IgD-negative memory B cell (primary cell): ENCODE results near the gene FBF1. TPM values are rescaled to one million over a fixed set of nuclear protein-coding genes. Genes with fewer than 3 reads are reported as not detected.
"Not testable (repeated sequence)": the region's sequence is repeated elsewhere in the genome, so short reads cannot be mapped to it uniquely, and the experiment has no call there.

Source experiments
- H3K27ac Mint-ChIP-seq, 3 donors: one replicate each; pipeline ENCODE4 v1.8.0; 2020 to 2022; ENCODE audit warnings: mild to moderate bottlenecking in 3 of 3, mixed read lengths in 3 of 3, moderate library complexity in 1 of 3
- H3K27me3 Mint-ChIP-seq: one replicate; pipeline ENCODE4 v1.8.0; 2021; ENCODE audit warnings: mixed read lengths
- H3K36me3 Mint-ChIP-seq: one replicate; pipeline ENCODE4 v1.8.0; 2020; ENCODE audit warnings: mild to moderate bottlenecking, mixed read lengths
- H3K4me1 Mint-ChIP-seq, 3 donors: one replicate each; pipeline ENCODE4 v1.8.0; 2020 to 2022; ENCODE audit warnings: mixed read lengths in 3 of 3, mild to moderate bottlenecking in 1 of 3
- H3K4me3 Mint-ChIP-seq, 4 donors: one replicate each; pipeline ENCODE4 v1.8.0; 2020 to 2022; ENCODE audit warnings: mild to moderate bottlenecking in 4 of 4, mixed read lengths in 4 of 4, moderate library complexity in 3 of 4
- H3K9me3 Mint-ChIP-seq, 3 donors: one replicate each; pipeline ENCODE4 v1.8.0; 2020 to 2021; ENCODE audit warnings: mixed read lengths in 3 of 3, mild to moderate bottlenecking in 1 of 3
- polyA plus RNA-seq: library from polyadenylated mRNA; unstranded; fragments of 300-500 nt; fragmentation: Illumina TruSeq; gene quantifications from one replicate; pipeline ENCODE4 v1.2.3, GENCODE V29; 2021

Gene FBF1
- polyA plus RNA-seq, 1 donor from 2014 or later, result 1.9 TPM

DNA sequence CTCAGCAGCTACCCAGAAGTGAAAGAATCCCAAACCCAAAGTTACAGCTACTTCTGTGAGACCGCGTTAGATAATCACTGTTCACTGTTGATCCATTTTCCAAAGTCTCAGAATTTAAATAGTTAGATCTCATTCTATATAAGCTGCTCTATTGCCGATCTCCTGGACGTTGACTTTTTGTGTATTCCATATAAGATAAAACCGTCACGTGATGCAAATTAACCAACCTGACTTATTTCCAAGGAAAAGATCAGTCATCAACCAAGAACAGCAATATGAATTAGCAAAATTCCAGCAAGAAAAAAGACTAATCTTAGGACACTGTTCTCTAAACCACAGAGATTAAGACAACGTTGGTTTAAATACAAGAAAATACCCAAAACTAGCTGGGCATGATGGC lies 29.8 kb upstream of the FBF1 start:
- peak overlapping the region in 1 of 3 donors; percentile 35 for H3K27ac Mint-ChIP-seq

GRCh38 chr17:75970011-75970523 lies 29.2 kb upstream of the FBF1 start:
- Mint-ChIP-seq H3K27ac (peak overlapping the region in 1 of 3 donors; percentile 63), H3K4me1 (peaks cover 9 to 20% (median 15%) of the 10 kb centered on the region in 3 donors), H3K4me3 (no peak overlapping the region), H3K27me3 (no peaks in the 10 kb centered on the region), H3K9me3 (no peaks in the 10 kb centered on the region), H3K36me3 (peaks cover 5% of the 10 kb centered on the region)

More for the DNA sequence above, 29.8 kb upstream of the FBF1 start:
- Mint-ChIP-seq H3K27me3 (no peaks in the 10 kb centered on the region), H3K36me3 (peaks cover 5% of the 10 kb centered on the region), H3K4me3 (no peak overlapping the region), H3K9me3 (no peaks in the 10 kb centered on the region), H3K4me1 (peaks cover 10 to 20% (median 15%) of the 10 kb centered on the region in 3 donors)

DNA sequence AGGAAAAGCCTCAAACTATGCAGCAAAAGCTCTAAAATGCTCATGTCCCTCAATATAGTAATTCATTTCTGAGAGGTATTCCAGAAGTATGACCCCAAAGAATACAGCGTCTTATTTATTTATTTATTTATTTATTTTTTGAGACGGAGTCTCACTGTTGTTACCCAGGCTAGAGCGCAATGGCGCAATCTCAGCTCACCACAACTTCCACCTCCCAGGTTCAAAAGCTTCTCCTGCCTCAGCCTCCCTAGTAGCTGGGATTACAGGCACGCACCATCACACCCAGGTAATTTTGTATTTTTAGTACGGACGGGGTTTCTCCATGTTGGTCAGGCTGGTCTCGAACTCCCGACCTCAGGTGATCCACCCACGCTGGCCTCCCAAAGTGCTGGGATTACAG lies 28.2 kb upstream of the FBF1 start:
- not testable (repeated sequence) for H3K36me3 Mint-ChIP-seq, H3K27ac Mint-ChIP-seq, H3K9me3 Mint-ChIP-seq, H3K4me3 Mint-ChIP-seq, H3K27me3 Mint-ChIP-seq
- H3K4me1 Mint-ChIP-seq, result peaks cover 10 to 20% (median 15%) of the 10 kb centered on the region in 3 donors

DNA sequence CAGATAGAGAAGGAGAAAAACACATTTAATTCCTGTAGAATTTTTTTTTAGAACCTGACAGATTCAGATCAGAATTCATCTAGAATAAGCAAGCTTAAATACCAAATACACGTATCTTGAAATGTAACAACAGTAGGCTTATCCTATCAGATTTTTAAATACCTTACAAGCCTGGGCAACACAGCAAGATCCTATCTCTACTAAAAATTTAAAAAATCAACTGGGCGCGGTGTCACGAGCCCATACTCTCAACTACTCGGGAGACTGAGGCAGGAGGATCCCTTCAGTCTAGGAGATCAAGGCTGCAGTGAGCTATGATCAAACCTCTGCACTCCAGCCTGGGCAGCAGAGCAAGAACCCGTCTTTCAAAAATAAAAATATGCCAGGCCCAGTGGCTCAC lies 24.6 kb upstream of the FBF1 start:
- Mint-ChIP-seq H3K36me3 (peaks cover 1% of the 10 kb centered on the region), H3K9me3 (no peaks in the 10 kb centered on the region), H3K4me3 (no peak overlapping the region), H3K4me1 (peaks cover 6 to 11% (median 6%) of the 10 kb centered on the region in 3 donors), H3K27ac (no peak overlapping the region), H3K27me3 (no peaks in the 10 kb centered on the region)

DNA sequence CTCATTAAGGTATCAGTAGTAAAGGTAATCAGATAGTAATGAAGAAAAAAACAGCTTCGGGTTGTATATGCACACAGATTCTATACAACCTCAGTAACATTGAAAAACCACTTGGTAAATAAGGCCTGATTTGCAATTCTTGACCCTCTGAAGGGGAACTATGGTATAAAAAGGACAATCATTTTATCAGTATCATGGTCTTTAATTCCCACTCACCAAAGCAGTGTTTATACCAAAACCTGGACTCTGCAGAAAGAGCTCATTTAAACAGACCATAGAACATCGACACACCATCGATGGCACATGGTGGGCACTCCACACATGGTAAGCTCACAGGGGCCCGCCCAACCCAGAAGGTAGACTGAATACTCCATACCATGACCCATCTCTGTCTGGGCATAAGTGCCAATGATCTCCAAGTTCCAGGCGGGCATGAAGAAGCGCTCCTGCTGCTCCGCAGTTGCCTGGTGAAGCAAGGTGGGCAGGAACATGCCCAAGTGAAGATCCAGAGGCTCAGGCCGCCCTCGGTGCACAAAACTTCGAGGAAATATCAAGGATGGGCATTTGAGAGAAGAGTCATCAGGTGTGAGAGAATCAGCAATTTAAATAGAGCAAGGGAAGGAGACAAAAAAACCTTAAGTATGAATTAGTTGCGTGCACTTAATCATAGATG lies 19.1 kb upstream of the FBF1 start:
- no peaks in the 10 kb centered on the region for H3K27me3 Mint-ChIP-seq
- no peak overlapping the region for H3K4me3 Mint-ChIP-seq
- H3K4me1 Mint-ChIP-seq, result peaks cover 0 to 3% (median 2%) of the 10 kb centered on the region in 3 donors
- H3K27ac Mint-ChIP-seq, result no peak overlapping the region
- H3K36me3 Mint-ChIP-seq, result no peaks in the 10 kb centered on the region
- H3K9me3 Mint-ChIP-seq, result no peaks in the 10 kb centered on the region

GRCh38 chr17:75959051-75959838 lies 18.4 kb upstream of the FBF1 start:
- H3K27ac Mint-ChIP-seq, result peak overlapping the region in 1 of 3 donors; percentile 75
- no peaks in the 10 kb centered on the region for H3K9me3 Mint-ChIP-seq
- no peaks in the 10 kb centered on the region for H3K27me3 Mint-ChIP-seq
- no peaks in the 10 kb centered on the region for H3K36me3 Mint-ChIP-seq
- H3K4me1 Mint-ChIP-seq, result peaks cover 0 to 3% (median 0%) of the 10 kb centered on the region in 3 donors
- no peak overlapping the region for H3K4me3 Mint-ChIP-seq

DNA sequence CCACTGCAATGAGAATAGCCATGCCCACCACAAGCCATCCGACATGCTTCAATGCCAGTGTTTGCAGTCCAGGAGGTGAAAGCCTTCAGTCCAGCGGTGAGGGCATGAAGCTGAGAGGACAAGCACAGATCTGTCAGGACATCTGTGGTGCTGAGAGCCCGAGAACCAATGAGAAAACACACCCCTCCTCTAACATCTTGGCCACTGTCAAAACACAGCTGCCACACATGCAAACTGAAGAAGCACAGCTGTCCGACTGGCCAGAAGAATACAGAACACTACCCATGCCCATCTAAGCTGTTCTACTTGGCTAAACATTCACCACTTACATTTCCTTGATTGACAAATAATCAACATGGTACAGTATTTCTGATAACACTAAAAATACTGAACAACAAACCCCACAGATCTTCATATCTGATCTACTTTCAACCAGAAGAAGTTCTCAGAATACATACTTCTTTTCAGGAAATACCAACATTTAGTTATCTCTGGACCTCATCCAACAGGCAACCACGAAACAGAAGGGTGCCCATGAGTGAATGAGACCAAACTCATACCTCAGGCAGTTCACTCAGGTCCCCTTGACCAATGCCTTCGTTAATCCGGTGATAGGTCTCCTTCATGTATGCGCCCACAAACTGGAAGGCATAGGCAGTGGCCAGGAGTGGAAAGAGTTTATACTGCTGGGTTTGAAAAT lies 10.2 kb upstream of the FBF1 start:
- Mint-ChIP-seq H3K27ac (no peak overlapping the region), H3K4me1 (no peaks in the 10 kb centered on the region), H3K27me3 (no peaks in the 10 kb centered on the region), H3K9me3 (no peaks in the 10 kb centered on the region), H3K36me3 (peaks cover 3% of the 10 kb centered on the region), H3K4me3 (no peak overlapping the region)

- H3K27me3 Mint-ChIP-seq, result no peaks in the 10 kb centered on the region
Measured at GRCh38 chr17:75950421-75950820, 9.6 kb upstream of the FBF1 start.

DNA sequence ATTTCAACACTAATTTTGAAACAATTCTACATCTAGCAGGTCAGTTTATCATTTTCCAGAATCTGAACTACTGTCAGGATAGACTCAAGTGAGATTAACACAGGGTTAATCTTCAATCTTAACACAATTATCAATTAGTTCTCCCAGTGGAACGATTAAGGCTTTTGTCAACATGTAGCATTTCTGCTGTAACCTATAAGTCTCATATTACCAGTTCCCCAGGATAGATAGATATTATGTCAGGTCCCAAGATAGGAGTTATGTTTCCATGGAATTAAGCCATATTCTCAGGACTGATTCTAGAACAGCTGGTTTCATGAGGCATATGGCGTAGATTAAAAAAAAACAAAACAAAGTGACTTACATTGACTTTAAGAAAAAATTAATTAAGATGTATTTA lies 4.4 kb upstream of the FBF1 start:
- H3K9me3 Mint-ChIP-seq, result no peaks in the 10 kb centered on the region
- H3K27me3 Mint-ChIP-seq, result no peaks in the 10 kb centered on the region
- no peak overlapping the region for H3K27ac Mint-ChIP-seq
- peaks cover 0 to 9% (median 6%) of the 10 kb centered on the region in 3 donors for H3K4me1 Mint-ChIP-seq
- H3K4me3 Mint-ChIP-seq, result no peak overlapping the region
- H3K36me3 Mint-ChIP-seq, result peaks cover 3% of the 10 kb centered on the region

More at GRCh38 chr17:75950421-75950820, 9.6 kb upstream of the FBF1 start:
- Mint-ChIP-seq H3K4me1 (no peaks in the 10 kb centered on the region), H3K9me3 (no peaks in the 10 kb centered on the region), H3K36me3 (peaks cover 3% of the 10 kb centered on the region), H3K4me3 (no peak overlapping the region), H3K27ac (no peak overlapping the region)

DNA sequence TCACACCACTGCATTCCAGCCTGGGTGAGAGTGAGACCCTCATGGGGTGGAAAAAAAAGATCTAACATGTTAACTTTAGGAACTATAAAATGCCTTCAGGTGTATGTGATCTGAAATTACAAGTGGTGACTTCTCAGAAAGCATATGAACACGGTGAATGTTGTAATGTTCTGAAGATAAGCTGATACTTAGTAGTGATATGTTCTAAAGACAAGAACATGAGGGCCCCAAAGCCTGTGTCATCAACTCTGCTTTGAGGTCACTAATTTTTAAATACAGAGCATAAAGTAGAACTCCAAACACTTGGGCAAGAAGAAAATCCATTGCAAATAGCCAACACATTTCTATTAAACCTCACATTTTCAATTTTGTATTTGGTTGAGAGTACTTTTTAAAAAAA lies 2.6 kb upstream of the FBF1 start:
- no peaks in the 10 kb centered on the region for H3K27me3 Mint-ChIP-seq
- H3K36me3 Mint-ChIP-seq, result no peaks in the 10 kb centered on the region
- H3K9me3 Mint-ChIP-seq, result no peaks in the 10 kb centered on the region
- no peak overlapping the region for H3K4me3 Mint-ChIP-seq
- peaks cover 0 to 9% (median 6%) of the 10 kb centered on the region in 3 donors for H3K4me1 Mint-ChIP-seq
- H3K27ac Mint-ChIP-seq, result no peak overlapping the region

DNA sequence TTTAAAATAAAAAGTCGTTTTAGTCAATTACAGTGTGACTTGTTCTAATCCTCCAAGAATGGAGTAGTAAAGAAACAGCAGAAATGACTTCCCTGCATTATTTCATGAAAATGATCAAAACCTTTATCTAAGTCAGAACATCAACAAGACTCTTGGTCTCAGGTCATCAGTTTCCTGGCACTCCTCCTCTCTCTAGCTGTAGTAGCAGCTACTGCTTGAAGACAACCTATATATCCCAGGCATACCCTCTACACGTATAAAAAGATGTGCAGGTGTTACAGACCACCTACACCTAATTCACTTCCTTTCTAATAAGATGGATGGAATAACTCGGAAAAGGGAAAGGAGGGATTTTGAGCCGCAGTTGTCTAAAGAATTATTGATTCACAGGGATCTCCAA lies 1.6 kb upstream of the FBF1 start:
- Mint-ChIP-seq H3K4me3 (peak overlapping the region in 2 of 4 donors; percentile 24 to 47), H3K9me3 (no peaks in the 10 kb centered on the region), H3K36me3 (no peaks in the 10 kb centered on the region), H3K4me1 (peaks cover 0 to 9% (median 6%) of the 10 kb centered on the region in 3 donors), H3K27ac (no peak overlapping the region), H3K27me3 (no peaks in the 10 kb centered on the region)

DNA sequence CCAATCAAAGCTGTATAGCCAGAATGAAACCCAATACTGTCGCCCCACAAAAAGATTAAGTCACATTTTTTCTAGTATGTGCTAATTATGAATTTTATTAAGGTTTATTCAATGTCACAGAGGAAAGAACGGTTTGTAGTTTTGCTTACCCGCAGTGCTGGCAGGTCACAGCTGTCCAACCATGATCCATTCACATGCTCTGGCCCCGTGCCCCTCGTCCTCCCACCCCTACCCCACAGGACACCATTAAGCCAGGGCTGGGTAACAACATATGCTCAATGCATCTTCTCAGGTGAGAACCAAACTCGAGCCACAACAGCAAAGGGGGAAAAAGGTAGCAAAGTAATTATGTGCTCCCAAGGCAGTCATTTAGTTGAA lies 589 bp upstream of the FBF1 start:
- no peaks in the 10 kb centered on the region for H3K9me3 Mint-ChIP-seq
- no peaks in the 10 kb centered on the region for H3K27me3 Mint-ChIP-seq
- H3K27ac Mint-ChIP-seq, result peak overlapping the region in 2 of 3 donors; percentile 34 to 67
- peaks cover 0 to 9% (median 6%) of the 10 kb centered on the region in 3 donors for H3K4me1 Mint-ChIP-seq
- H3K36me3 Mint-ChIP-seq, result no peaks in the 10 kb centered on the region
- H3K4me3 Mint-ChIP-seq, result peak overlapping the region; percentile 83 to 94 (median 88)

- no peak overlapping the region for H3K27ac Mint-ChIP-seq
- no peaks in the 10 kb centered on the region for H3K9me3 Mint-ChIP-seq
- H3K36me3 Mint-ChIP-seq, result no peaks in the 10 kb centered on the region
- H3K4me1 Mint-ChIP-seq, result peaks cover 0 to 9% (median 6%) of the 10 kb centered on the region in 3 donors
- H3K27me3 Mint-ChIP-seq, result no peaks in the 10 kb centered on the region
- no peak overlapping the region for H3K4me3 Mint-ChIP-seq
Measured at GRCh38 chr17:75937652-75938051, 3.2 kb downstream of the FBF1 start.

- Mint-ChIP-seq H3K27me3 (no peaks in the 10 kb centered on the region), H3K9me3 (no peaks in the 10 kb centered on the region), H3K27ac (no peak overlapping the region), H3K4me3 (no peak overlapping the region), H3K4me1 (no peaks in the 10 kb centered on the region), H3K36me3 (no peaks in the 10 kb centered on the region)
Measured at GRCh38 chr17:75933808-75934207, 7.0 kb downstream of the FBF1 start.

- H3K4me3 Mint-ChIP-seq, result no peak overlapping the region
- no peaks in the 10 kb centered on the region for H3K9me3 Mint-ChIP-seq
- H3K4me1 Mint-ChIP-seq, result no peaks in the 10 kb centered on the region
- no peak overlapping the region for H3K27ac Mint-ChIP-seq
- no peaks in the 10 kb centered on the region for H3K36me3 Mint-ChIP-seq
- H3K27me3 Mint-ChIP-seq, result no peaks in the 10 kb centered on the region
Measured at GRCh38 chr17:75932852-75933251, 8.0 kb downstream of the FBF1 start.
